HCT116 (cell line): Measurements from ENCODE around the gene UBE2E2. TPM values are rescaled to one million over a fixed set of nuclear protein-coding genes. Genes with fewer than 3 reads are reported as not detected.

Source experiments
- ATAC-seq: fragments of 200-7000 bp; cut with Tn5 transposase; 2 replicates; pipeline ENCODE4 v1.9.1; 2020; ENCODE audit warnings: mild to moderate bottlenecking, moderate library complexity
- BruUV-seq: library from RNA; stranded (reverse); fragments of 400-500 nt; replicated peaks from 2 replicates; lab custom pipeline; 2021; lab: Mats Ljungman, UMichigan
- CTCF ChIA-PET: fragments of 300-600 bp; sonication (Branson Sonifier 250); formaldehyde crosslinking; loops from one replicate; lab custom pipeline; 2021; ENCODE audit warnings: antibody characterized with exemption; lab: Charles Lee
- POLR2A ChIA-PET: fragments of 300-600, 350-600 bp; sonication (Branson Sonifier 250); formaldehyde crosslinking; loops from one replicate; lab custom pipeline; 2021; ENCODE audit warnings: antibody characterized with exemption; lab: Charles Lee
- RAD21 ChIA-PET, 2 experiments: fragments of 300-600 bp; sonication (Branson Sonifier 250); formaldehyde crosslinking; loops; one replicate each; lab custom pipeline; 2023; ENCODE audit warnings: low total read pairs in 2 of 2; ENCODE audit not compliant: uncharacterized antibody in 2 of 2, unreplicated experiment in 2 of 2, low non-redundant PET in 1 of 2; lab: Charles Lee
- DNase-seq: peaks from one replicate; pipeline ENCODE4 v3.0.0-alpha.2; 2010; ENCODE audit warnings: low read depth, low spot score
- H2AFZ ChIP-seq: fragments of 200-600 bp; shearing (Covaris generic), sonication (generic); 2 replicates; pipeline ENCODE4 v1.6.1; 2017; ENCODE audit warnings: low read depth, mixed run types, mixed read lengths, antibody characterized with exemption, low read length; ENCODE audit not compliant: poor library complexity, severe bottlenecking
- H3K27ac ChIP-seq: 2 replicates; pipeline ENCODE4 v1.5.1; 2012; ENCODE audit warnings: low read depth, low read length
- H3K27me3 ChIP-seq: fragments of 200-600 bp; sonication (generic); 2 replicates; pipeline ENCODE4 v1.6.1; 2016; ENCODE audit warnings: mixed run types, low read length, mixed read lengths; ENCODE audit not compliant: insufficient read depth
- H3K36me3 ChIP-seq, 2 experiments: fragments of 200-500 bp in 1 of 2; fragments of 200-600 bp in 1 of 2; sonication (Bioruptor generic) in 1 of 2; sonication (generic) in 1 of 2; 2 replicates each; pipeline versions ENCODE4 v1.5.1 to v1.6.1; 2014 to 2016; ENCODE audit warnings: low read length in 2 of 2, inconsistent platforms in 1 of 2, mixed read lengths in 1 of 2, mixed run types in 1 of 2; ENCODE audit not compliant: insufficient read depth in 2 of 2, control insufficient read depth in 1 of 2
- H3K4me1 ChIP-seq, 2 experiments: fragments of 200-600 bp in 1 of 2; sonication (generic) in 1 of 2; 2 replicates each; pipeline versions ENCODE4 v1.5.1 to v1.6.1; 2012 to 2017; ENCODE audit warnings: low read length in 2 of 2, inconsistent platforms in 1 of 2, mild to moderate bottlenecking in 1 of 2, mixed read lengths in 1 of 2, mixed run types in 1 of 2, moderate library complexity in 1 of 2; ENCODE audit not compliant: insufficient read depth in 2 of 2, control insufficient read depth in 1 of 2
- H3K4me2 ChIP-seq: fragments of 200-600 bp; sonication (generic); 2 replicates; pipeline ENCODE4 v1.6.1; 2017; ENCODE audit warnings: mixed run types, low read length, mixed read lengths
- H3K4me3 ChIP-seq, 2 experiments: fragments of 200-600 bp in 1 of 2; sonication (generic) in 1 of 2; replicated peaks in 1 of 2; 2 replicates each; pipeline ENCODE4 v1.5.1; 2011 to 2016; ENCODE audit warnings: low read length in 2 of 2, control low read depth in 1 of 2, low read depth in 1 of 2, mild to moderate bottlenecking in 1 of 2, mixed read lengths in 1 of 2, mixed run types in 1 of 2
- H3K79me2 ChIP-seq: fragments of 200-600 bp; sonication (generic); 2 replicates; pipeline ENCODE4 v1.6.1; 2017; ENCODE audit warnings: mild to moderate bottlenecking, mixed run types, low read length, moderate library complexity, mixed read lengths; ENCODE audit not compliant: insufficient read depth
- H3K9ac ChIP-seq: fragments of 200-600 bp; sonication (generic); 2 replicates; pipeline ENCODE4 v1.6.1; 2016; ENCODE audit warnings: low read length, mixed read lengths
- H3K9me2 ChIP-seq: fragments of 200-600 bp; sonication (generic), shearing (Covaris generic); 2 replicates; pipeline ENCODE4 v1.6.1; 2017; ENCODE audit warnings: mixed run types, mild to moderate bottlenecking, moderate library complexity; ENCODE audit not compliant: insufficient read depth
- H3K9me3 ChIP-seq, 2 experiments: fragments of 200-500 bp in 1 of 2; fragments of 200-600 bp in 1 of 2; sonication (Bioruptor generic) in 1 of 2; sonication (generic) in 1 of 2; 2 replicates each; pipeline ENCODE4 v1.6.1; 2014 to 2017; ENCODE audit warnings: low read length in 2 of 2, mixed read lengths in 2 of 2, inconsistent platforms in 1 of 2, low read depth in 1 of 2, mild to moderate bottlenecking in 1 of 2, mixed run types in 1 of 2, moderate library complexity in 1 of 2; ENCODE audit not compliant: control insufficient read depth in 1 of 2, insufficient read depth in 1 of 2
- H4K20me1 ChIP-seq: fragments of 200-600 bp; sonication (generic), shearing (Covaris generic); 2 replicates; pipeline ENCODE4 v1.6.1; 2017; ENCODE audit warnings: mixed run types, mild to moderate bottlenecking, moderate library complexity; ENCODE audit not compliant: insufficient read depth
- CBX3 ChIP-seq: IDR thresholded peaks from 2 replicates; pipeline ENCODE4 v1.6.1; 2012; ENCODE audit warnings: low read depth
- CTCF ChIP-seq, 3 experiments: fragments of 200-600 bp in 1 of 3; sonication (generic) in 1 of 3; IDR thresholded peaks in 2 of 3; conservative IDR thresholded peaks in 1 of 3; 2 replicates each; pipeline ENCODE4 v1.5.1; 2012 to 2017; ENCODE audit warnings: low read depth in 2 of 3, low read length in 2 of 3, antibody characterized with exemption in 1 of 3, borderline replicate concordance in 1 of 3, control low read depth in 1 of 3, mild to moderate bottlenecking in 1 of 3, mixed read lengths in 1 of 3, mixed run types in 1 of 3, moderate library complexity in 1 of 3; ENCODE audit not compliant: insufficient read depth in 1 of 3
- EZH2phosphoT487 ChIP-seq: fragments of 200-600 bp; IDR thresholded peaks from 2 replicates; pipeline ENCODE4 v1.6.1; 2018; ENCODE audit warnings: antibody characterized with exemption, borderline replicate concordance
- JUND ChIP-seq: IDR thresholded peaks from 2 replicates; pipeline ENCODE4 v1.6.1; 2012
- RAD21 ChIP-seq: IDR thresholded peaks from 2 replicates; pipeline ENCODE4 v1.6.1; 2012; ENCODE audit warnings: low read depth, mild to moderate bottlenecking
- SIN3A ChIP-seq: IDR thresholded peaks from 2 replicates; pipeline ENCODE4 v1.6.1; 2012; ENCODE audit warnings: low read depth
- SRF ChIP-seq: IDR thresholded peaks from 2 replicates; pipeline ENCODE4 v1.6.1; 2012; ENCODE audit warnings: low read depth
- YY1 ChIP-seq: IDR thresholded peaks from 2 replicates; pipeline ENCODE4 v1.6.1; 2011; ENCODE audit warnings: low read length, low read depth, moderate library complexity, mild to moderate bottlenecking; ENCODE audit not compliant: insufficient replicate concordance; ENCODE audit errors: extremely low read depth
- ZBTB33 ChIP-seq: IDR thresholded peaks from 2 replicates; pipeline ENCODE4 v1.6.1; 2011; ENCODE audit warnings: mild to moderate bottlenecking, low read length, moderate library complexity; ENCODE audit not compliant: insufficient replicate concordance; ENCODE audit errors: extremely low read depth
- intact Hi-C: fragments of 100-400 bp; cut with micrococcal nuclease; formaldehyde crosslinking; loops from 2 replicates; pipeline ENCODE4 v1.10.0; 2022
- total RNA-seq: library from RNA; stranded (reverse); gene quantifications from one replicate; pipeline ENCODE4 v1.2.1, GENCODE V29; 2021; ENCODE audit not compliant: unreplicated experiment
- TF ChIP-seq, protein P1 (sequence below): IDR thresholded peaks from 2 replicates; pipeline ENCODE4 v1.6.1; 2012; ENCODE audit warnings: low read depth

UBE2E2 gene
- total RNA-seq, 1 experiment from 2014 or later, result 21.4 TPM

DNA sequence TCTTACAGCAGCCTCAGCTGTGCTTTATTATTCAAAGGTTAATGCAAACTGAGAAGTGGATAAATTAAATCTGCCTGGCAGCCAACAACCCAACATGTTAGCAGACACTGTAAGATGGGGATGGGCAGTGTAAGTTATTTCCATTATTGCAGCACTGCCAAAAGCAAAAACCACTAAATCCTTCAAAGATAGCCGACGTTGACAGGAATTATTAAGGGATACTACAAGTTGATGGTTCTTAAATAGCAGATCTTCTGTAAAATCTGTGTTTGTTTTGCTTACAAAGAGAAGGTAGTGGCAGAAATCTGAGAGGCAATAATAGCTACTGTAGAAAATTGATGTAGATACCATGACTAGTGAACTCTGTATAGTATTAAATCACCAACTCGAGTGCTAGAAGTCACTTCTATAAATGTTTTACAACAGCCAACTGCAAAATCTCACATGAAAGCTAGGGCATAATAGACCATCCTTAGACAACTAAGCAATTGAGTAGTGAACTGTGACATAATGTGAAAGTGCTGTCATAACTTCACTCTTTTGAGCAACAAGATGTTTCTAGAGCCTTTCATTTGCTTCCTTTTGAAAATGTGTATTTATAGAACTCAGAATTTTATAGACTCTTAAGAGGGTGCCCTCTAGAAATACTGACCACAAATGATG, 278.6 kb downstream of the UBE2E2 start:
- ChIA-PET RAD21 (no interaction called here), POLR2A (no interaction called here), CTCF (no interaction called here)
- Histone ChIP-seq H3K27ac (no peak overlapping the region), H3K27me3 (no peaks in the 10 kb centered on the region), H2AFZ (no peak overlapping the region), H3K9ac (no peak overlapping the region), H3K4me3 (no peak overlapping the region), H3K36me3 (no peaks in the 10 kb centered on the region)
- DNase-seq, result no peak
- intact Hi-C loops, result no loop called here
- no TSS peak for BruUV-seq
- ATAC-seq, result no peak
- no peak for TF ChIP-seq SIN3A
- no peak for TF ChIP-seq CBX3
- TF ChIP-seq EZH2phosphoT487, result no peak
- no peak for TF ChIP-seq YY1
- TF ChIP-seq CTCF (IDR thresholded peaks at IDR 0.05 in 2 of 3, conservative IDR thresholded peaks at IDR 0.05 in 1 of 3; ENCODE audit: borderline replicate concordance in 1 of 3, insufficient read depth in 1 of 3, low read depth in 2 of 3, low read length in 2 of 3), result no peak
- TF ChIP-seq, protein P1, sequence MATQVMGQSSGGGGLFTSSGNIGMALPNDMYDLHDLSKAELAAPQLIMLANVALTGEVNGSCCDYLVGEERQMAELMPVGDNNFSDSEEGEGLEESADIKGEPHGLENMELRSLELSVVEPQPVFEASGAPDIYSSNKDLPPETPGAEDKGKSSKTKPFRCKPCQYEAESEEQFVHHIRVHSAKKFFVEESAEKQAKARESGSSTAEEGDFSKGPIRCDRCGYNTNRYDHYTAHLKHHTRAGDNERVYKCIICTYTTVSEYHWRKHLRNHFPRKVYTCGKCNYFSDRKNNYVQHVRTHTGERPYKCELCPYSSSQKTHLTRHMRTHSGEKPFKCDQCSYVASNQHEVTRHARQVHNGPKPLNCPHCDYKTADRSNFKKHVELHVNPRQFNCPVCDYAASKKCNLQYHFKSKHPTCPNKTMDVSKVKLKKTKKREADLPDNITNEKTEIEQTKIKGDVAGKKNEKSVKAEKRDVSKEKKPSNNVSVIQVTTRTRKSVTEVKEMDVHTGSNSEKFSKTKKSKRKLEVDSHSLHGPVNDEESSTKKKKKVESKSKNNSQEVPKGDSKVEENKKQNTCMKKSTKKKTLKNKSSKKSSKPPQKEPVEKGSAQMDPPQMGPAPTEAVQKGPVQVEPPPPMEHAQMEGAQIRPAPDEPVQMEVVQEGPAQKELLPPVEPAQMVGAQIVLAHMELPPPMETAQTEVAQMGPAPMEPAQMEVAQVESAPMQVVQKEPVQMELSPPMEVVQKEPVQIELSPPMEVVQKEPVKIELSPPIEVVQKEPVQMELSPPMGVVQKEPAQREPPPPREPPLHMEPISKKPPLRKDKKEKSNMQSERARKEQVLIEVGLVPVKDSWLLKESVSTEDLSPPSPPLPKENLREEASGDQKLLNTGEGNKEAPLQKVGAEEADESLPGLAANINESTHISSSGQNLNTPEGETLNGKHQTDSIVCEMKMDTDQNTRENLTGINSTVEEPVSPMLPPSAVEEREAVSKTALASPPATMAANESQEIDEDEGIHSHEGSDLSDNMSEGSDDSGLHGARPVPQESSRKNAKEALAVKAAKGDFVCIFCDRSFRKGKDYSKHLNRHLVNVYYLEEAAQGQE, result no peak
- no peak for TF ChIP-seq ZBTB33
- TF ChIP-seq JUND, result no peak
- TF ChIP-seq SRF, result no peak
- TF ChIP-seq RAD21, result no peak
- TF ChIP-seq, all 23 proteins: peak for 0
- H3K4me1 ChIP-seq, result no peaks in the 10 kb centered on the region
- no peaks in the 10 kb centered on the region for H4K20me1 ChIP-seq
- no peaks in the 10 kb centered on the region for H3K9me2 ChIP-seq
- H3K79me2 ChIP-seq, result no peaks in the 10 kb centered on the region
- H3K9me3 ChIP-seq, result no peaks in the 10 kb centered on the region
- H3K4me2 ChIP-seq, result no peak overlapping the region
